Measurements from ENCODE around the gene IGSF22.

IGSF22 gene

GRCh38 chr11:18743365-18743764 is 17.4 kb upstream of the IGSF22 start (continued):
- TF ChIP-seq TCF7L2 (IDR thresholded peaks at IDR 0.05; ENCODE audit: borderline replicate concordance, low read depth, low read length) (no peak), INSM2 (tag by site-specific recombination; IDR thresholded peaks at IDR 0.05) (no peak), ZNF239 (tag by site-specific recombination; IDR thresholded peaks at IDR 0.05) (no peak), ZNF37A (tag by site-specific recombination; IDR thresholded peaks at IDR 0.05) (no peak), ZNF350 (tag by site-specific recombination; IDR thresholded peaks at IDR 0.05) (no peak), ZNF248 (tag by site-specific recombination; IDR thresholded peaks at IDR 0.05) (no peak), ZNF26 (tag by site-specific recombination; IDR thresholded peaks at IDR 0.05) (no peak), ZNF473 (tag by site-specific recombination; IDR thresholded peaks at IDR 0.05) (no peak)

GRCh38 chr11:18741783-18742182 is 15.8 kb upstream of the IGSF22 start:
- Histone ChIP-seq H3K4me3 (ENCODE audit: low read depth, low read length) (no peak overlapping the region), H3K27ac (ENCODE audit: extremely low read depth, low read depth, low read length) (no peak overlapping the region), H3K4me1 (ENCODE audit: control insufficient read depth, insufficient read depth, low read length) (no peaks in the 10 kb centered on the region), H3K36me3 (ENCODE audit: control insufficient read depth in 2 of 2, insufficient read depth in 1 of 2, low read length in 2 of 2) (no peaks in the 10 kb centered on the region), H3K9me3 (ENCODE audit: control insufficient read depth, insufficient read depth, low read depth, low read length) (no peaks in the 10 kb centered on the region)
- POLR2A ChIA-PET, result no interaction called here
- TF ChIP-seq ZSCAN30 (tag by site-specific recombination; IDR thresholded peaks at IDR 0.05), result no peak
- TF ChIP-seq ZNF174 (tag by site-specific recombination; IDR thresholded peaks at IDR 0.05), result no peak
- TF ChIP-seq KLF17 (tag by site-specific recombination; IDR thresholded peaks at IDR 0.05), result no peak
- TF ChIP-seq PRDM1 (tag by site-specific recombination; IDR thresholded peaks at IDR 0.05), result no peak
- peak; percentile 98 for TF ChIP-seq ZNF239 (tag by site-specific recombination; IDR thresholded peaks at IDR 0.05)
- no peak for TF ChIP-seq ZNF211 (tag by site-specific recombination; IDR thresholded peaks at IDR 0.05; ENCODE audit: low read depth)
- TF ChIP-seq KLF8 (tag by site-specific recombination; IDR thresholded peaks at IDR 0.05), result no peak
- TF ChIP-seq ZNF510 (tag by site-specific recombination; IDR thresholded peaks at IDR 0.05; ENCODE audit: insufficient replicate concordance), result no peak
- no peak for TF ChIP-seq SCRT1 (tag by site-specific recombination; IDR thresholded peaks at IDR 0.05; ENCODE audit: borderline replicate concordance)
- CTCF ChIA-PET, result interaction anchor here (9.7 kb wide), 1 partner anchor 12 kb away, joined by 82 read pairs; no protein-coding TSS in a partner anchor

GRCh38 chr11:18739685-18740084 is 13.7 kb upstream of the IGSF22 start:
- Histone ChIP-seq H3K36me3 (ENCODE audit: control insufficient read depth in 2 of 2, insufficient read depth in 1 of 2, low read length in 2 of 2) (no peaks in the 10 kb centered on the region), H3K4me3 (ENCODE audit: low read depth, low read length) (no peak overlapping the region), H3K4me1 (ENCODE audit: control insufficient read depth, insufficient read depth, low read length) (no peaks in the 10 kb centered on the region), H3K9me3 (ENCODE audit: control insufficient read depth, insufficient read depth, low read depth, low read length) (no peaks in the 10 kb centered on the region), H3K27ac (ENCODE audit: extremely low read depth, low read depth, low read length) (no peak overlapping the region)
- ChIA-PET CTCF (interaction anchor here (0.7 to 9.7 kb wide), 4 partner anchors 10 to 200 kb away, joined by 3 to 82 read pairs (median 6); no protein-coding TSS in a partner anchor), POLR2A (no interaction called here)
- TF ChIP-seq ZNF2 (tag by site-specific recombination; IDR thresholded peaks at IDR 0.05), result no peak
- TF ChIP-seq RBAK (tag by site-specific recombination; IDR thresholded peaks at IDR 0.05), result no peak
- no peak for TF ChIP-seq ZNF600 (tag by site-specific recombination; IDR thresholded peaks at IDR 0.05)
- TF ChIP-seq MEIS1 (CRISPR knock-in tag; IDR thresholded peaks at IDR 0.05; ENCODE audit: borderline replicate concordance), result no peak
- TF ChIP-seq ZNF24 (tag by site-specific recombination; IDR thresholded peaks at IDR 0.05), result no peak
- TF ChIP-seq ZBTB1 (tag by site-specific recombination; IDR thresholded peaks at IDR 0.05), result no peak
